ENCODE data around the gene IRAK2.
"Not testable (repeated sequence)": the region's sequence is repeated elsewhere in the genome, so short reads cannot be mapped to it uniquely, and the experiment has no call there.

The IRAK2 gene, protein sequence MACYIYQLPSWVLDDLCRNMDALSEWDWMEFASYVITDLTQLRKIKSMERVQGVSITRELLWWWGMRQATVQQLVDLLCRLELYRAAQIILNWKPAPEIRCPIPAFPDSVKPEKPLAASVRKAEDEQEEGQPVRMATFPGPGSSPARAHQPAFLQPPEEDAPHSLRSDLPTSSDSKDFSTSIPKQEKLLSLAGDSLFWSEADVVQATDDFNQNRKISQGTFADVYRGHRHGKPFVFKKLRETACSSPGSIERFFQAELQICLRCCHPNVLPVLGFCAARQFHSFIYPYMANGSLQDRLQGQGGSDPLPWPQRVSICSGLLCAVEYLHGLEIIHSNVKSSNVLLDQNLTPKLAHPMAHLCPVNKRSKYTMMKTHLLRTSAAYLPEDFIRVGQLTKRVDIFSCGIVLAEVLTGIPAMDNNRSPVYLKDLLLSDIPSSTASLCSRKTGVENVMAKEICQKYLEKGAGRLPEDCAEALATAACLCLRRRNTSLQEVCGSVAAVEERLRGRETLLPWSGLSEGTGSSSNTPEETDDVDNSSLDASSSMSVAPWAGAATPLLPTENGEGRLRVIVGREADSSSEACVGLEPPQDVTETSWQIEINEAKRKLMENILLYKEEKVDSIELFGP

GRCh38 chr3:10164546-10165393 lies at the start of gene IRAK2:
IRAK2 (plus strand) TSS chr3:10164919; CDS start chr3:10164955, 36 bp downstream.
- DNase-seq: peak; percentile 7

DNA sequence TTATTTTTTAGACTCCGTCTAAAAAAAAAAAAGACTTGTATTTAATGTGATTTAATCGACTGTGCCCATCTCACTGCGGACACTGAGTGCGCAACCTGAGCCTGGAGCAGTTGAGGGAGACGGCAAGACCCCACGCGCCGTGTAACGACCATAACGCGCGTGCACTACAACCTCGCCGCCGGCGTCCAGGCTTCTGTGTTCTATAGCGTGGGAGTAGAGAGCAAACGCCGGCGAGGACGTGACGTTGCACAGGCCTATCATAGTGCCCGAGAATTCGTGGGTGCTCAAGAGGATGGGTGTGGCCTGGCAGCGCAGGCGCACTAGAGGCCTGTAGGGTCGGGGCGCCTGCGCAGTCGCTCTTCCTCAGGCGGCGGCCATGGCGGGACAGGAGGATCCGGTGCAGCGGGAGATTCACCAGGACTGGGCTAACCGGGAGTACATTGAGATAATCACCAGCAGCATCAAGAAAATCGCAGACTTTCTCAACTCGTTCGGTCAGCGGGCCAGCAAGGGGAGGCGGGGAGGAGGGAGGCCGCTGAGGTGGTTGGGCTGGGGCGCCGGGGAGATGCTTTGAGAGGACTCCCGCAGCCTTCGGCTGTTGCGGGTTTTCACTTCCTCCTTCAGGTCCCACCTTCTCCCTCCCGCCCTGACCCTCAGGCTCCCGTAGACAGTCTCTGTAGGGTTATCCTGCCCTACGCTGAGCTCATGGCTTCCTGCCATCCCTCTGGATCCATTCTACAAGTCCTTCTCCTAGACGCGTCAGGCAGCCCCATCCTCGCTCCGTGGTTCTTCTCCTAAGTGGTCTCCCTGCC lies 49.2 kb upstream of the IRAK2 start, which contains the start of gene BRK1:
Gene BRK1, plus strand, starts transcription at position 350 of the 812 bp plus-strand sequence. Its CDS starts 27 bp downstream, at position 377.
- DNase-seq: peak; percentile 92

DNA sequence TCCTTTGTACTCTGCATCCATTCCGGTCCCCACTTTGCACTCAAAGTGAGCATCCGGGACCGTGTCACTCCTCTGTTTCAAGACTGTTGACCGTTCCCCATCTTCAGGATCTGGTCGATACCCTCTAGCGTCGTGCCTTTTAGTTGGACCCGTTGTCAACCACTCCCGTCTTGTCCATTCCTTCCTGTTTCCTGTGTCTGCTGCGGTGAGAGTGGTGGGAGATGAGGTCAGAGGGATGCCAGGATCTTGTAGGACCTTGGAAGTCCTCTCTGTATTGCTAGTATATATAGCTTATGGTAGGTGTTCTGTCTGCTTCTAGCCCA lies 48.6 kb upstream of the IRAK2 start:
- DNase-seq: peak; percentile 20

- no peak for DNase-seq
Observed at GRCh38 chr3:10116928-10117327, 47.8 kb upstream of the IRAK2 start.

DNA sequence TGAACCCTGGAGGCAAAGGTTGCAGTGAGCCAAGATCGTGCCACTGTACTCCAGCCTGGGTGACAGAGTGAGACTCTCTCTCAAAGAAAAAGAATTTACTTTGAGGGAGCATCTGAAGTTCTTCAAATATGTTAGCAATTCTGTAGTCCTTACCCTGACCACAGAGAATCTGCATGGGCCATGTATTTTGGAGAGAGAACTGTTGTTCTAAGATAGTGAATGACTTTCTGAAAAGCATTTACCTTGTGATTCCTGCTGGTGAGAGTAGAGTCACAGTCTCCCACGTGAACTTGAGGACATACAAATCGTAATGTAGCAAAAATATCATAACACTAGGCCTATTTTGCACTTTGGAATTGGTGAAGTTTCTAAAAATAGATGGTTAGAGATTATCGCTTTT lies 45.3 kb upstream of the IRAK2 start:
- DNase-seq: no peak

GRCh38 chr3:10121064-10121463 lies 43.7 kb upstream of the IRAK2 start:
- DNase-seq: no peak

- no peak for DNase-seq
Observed at GRCh38 chr3:10122724-10123123, 42.0 kb upstream of the IRAK2 start.

DNA sequence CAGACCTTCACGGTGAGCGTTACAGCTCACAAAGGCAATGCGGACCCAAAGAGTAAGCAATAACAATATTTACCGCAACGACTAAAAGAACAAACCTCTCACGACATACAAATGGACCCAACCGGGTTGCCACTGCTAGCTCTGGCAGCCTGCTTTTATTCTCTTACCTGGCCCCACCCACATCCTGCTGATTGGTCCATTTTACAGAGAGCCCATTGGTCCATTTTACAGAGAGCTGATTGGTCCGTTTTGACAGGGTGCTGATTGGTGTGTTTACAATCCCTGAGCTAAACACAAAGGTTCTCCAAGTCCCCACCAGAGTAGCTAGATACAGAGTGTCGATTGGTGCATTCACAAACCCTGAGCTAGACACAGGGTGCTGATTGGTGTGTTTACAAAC lies 28.8 kb upstream of the IRAK2 start:
- not testable (repeated sequence) for DNase-seq

DNA sequence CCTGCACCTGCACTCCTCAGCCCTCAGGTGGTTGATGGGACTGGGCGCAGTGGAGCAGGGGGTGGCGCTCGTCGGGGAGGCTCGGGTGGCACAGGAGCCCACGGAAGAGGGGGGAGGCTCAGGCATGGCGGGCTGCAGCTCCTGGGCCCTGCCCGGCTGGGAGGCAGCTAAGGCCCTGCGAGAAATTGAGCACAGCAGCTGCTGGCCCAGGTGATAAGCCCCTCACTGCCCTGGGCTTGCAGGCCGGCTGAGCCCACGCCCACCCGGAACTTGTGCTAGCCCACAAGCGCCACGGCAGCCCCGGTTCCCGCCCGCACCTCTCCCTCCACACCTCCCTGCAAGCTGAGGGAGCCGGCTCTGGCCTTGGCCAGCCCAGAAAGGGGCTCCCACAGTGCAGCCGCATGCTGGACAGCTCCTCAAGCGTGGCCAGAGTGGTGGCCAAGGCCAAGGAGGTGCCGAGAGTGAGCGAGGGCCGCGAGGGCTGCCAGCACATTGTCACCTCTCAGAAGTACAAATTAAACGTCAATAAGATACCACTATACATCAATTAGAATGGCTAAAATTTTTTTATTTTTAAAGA lies 28.2 kb upstream of the IRAK2 start:
- no peak for DNase-seq

DNA sequence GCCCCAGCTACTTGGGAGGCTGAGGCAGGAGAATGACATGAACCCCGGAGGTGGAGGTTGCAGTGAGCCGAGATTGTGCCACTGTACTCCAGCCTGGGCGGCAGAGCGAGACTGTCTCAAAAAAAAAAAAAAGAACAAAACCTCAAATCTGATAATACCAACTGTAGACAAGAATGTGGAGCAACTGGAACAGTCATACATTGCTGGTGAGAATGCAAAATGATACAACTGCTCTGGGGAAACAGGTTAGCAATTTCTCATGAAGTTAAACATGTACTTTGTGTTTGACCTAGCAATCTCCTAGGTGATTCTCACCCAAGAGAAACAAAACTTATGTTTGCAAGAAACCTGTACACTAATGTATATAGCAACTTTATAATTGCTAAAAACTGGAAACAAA lies 27.5 kb upstream of the IRAK2 start:
- DNase-seq: no peak

DNA sequence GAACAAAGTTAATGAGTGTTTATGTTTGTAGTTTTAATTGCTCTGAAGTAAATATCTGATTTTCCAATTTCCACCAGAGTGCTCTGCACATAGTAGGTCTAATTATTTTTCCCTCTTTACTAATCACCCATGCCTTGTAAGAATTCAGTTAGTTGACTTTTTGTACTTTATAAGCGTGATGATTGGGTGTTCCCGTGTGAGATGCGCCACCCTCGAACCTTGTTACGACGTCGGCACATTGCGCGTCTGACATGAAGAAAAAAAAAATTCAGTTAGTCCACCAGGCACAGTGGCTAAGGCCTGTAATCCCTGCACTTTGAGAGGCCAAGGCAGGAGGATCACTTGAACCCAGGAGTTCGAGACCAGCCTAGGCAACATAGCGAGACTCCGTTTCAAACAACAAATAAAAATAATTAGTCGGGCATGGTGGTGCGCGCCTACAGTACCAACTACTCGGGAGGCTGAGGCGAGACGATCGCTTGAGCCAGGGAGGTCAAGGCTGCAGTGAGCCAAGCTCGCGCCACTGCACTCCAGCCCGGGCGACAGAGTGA lies 23.6 kb upstream of the IRAK2 start:
- no peak for DNase-seq

DNA sequence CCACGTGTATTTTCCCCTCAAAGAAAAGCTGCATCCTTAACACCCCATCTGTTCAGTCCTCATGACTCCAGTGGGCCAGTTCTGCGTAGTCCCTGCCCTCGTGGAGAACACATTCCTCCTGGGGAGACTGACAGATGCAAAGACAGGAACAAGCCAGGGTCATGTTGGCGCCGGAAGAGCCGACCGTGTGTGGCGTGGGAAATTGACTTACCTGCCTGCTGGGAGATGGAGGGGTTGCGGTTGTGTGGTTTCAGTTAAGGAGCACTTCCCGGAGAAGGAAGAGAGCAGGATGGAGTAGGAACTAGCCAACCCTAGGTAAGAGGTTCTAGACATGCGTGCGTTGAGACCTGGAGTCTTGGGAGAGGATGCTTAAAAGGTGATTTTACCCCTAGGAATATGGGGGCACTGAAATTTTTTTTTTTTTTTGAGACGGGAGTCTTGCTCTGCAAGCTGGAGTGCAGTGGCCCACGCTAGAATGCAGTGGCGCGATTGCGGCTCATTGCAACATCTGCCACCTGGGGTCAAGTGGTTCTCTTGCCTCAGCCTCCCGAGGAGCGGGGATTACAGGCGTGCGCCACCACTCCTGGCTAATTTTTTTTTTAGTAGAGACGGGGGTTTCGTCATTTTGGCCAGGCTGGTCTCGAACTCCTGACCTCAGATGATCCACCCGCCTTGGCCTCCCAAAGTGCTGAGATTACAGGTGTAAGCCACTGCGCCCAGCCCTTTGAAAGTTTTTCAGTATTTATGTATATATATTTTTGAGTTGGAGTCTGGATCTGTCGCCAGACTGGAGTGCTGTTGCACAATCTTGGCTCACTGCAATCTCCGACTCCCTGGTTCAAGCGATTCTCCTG lies 21.8 kb upstream of the IRAK2 start:
- no peak for DNase-seq

DNA sequence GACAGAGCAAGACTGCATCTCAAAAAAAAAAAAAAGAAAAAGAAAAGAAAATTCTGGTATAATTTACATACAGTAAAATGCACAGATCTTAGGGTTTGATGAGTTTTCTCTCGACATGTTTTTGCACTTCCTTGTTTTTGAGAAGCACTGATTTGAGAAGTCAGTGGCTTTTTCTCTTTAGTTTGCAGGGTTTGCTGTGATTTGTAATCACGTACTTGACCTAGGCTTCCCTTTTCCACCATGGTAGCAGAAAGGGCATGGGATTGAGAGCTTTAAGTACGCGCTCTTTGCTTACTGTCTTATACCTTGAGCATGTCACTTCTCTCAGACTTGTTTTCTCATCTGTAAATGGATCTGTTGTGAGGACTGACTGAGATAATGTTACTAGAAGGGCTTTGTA lies 19.0 kb upstream of the IRAK2 start:
- DNase-seq: no peak

DNA sequence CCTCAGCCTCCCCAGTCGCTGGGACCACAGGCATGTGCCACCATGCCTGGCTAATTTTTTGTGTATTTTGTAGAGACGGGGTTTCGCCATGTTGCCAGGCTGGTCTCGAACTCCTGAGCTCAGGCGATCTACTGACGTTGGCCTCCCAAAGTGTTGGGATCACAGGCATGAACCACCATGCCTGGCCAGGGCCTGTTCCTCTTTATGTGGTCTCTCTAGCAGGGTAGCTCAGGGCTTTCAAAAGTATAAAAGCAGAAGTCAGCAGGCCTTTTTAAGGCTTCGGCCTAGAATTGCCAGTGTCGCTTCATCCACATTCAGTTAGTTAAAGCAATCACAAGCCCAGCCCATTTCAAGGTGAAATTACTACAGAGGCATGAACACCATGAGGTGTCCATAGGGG lies 15.5 kb upstream of the IRAK2 start:
- no peak for DNase-seq

DNA sequence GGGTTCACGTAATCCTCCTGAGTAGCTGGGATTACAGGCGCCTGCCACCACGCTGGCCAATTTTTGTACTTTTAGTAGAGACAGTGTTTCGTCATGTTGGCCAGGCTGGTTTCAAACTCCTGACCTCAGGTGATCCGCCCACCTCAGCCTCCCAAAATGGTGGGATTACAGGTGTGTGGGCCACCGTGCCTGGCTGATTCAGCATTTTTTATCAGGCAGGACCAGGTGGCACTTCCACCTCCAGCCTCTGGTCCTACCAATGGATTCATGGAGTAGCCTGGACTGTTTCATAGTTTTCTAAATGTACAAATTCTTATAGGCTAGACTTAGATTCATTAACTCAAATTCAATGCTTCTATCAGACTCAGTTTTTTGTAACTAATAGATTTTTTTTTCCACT lies 13.7 kb upstream of the IRAK2 start:
- DNase-seq: no peak

DNA sequence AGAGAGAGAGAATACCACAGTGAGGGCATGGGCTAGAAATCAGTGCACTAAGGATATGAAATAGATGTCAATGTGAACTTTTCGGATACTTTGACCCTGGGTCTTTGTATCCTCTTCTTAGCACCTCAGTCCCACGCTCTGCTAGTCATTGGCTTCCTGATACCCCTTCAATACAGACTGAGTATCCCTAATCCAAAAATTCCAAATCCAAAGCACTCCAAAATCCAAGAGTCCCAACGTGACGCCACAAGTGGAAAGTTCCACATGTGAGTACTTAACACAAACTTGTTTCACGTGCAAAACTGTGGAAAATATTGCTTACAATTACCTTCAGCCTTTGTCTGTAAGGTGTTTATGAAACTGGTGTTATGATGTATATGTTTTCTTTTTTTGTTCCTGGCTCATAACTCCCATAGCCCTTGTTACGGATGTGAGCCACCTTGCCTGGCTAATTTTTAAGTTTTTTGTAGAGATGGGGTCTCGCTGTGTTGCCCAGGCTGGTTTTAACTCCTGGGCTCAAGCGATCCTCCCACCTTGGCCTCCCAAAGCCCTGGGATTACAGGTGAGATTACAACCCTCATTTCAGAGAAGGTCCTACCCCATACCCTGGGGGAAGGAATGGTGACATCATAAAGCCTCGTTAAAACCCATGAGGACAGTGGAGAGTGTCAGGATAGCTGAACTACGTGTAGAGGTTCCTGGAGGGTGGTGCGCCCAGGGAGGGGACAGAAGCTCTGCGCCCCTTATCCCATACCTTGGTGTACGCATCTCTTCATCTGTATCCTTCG lies 10.2 kb upstream of the IRAK2 start:
- no peak for DNase-seq

DNA sequence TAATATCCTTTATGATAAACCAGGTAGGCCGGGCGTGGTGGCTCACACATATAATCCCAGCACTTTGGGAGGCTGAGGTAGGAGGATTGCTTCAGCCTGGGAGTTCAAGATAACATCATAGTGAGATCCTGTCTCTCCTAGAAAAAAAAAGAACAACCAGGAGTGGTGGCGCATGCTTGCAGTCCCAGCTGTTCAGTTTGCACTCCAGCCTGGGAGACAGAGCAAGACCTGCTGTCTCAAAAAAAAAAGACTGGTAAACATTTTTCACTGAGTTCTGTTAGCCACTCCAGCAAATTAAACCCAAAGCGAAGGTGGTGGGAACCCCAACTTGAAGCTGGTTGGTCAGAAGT lies 9.6 kb upstream of the IRAK2 start:
- DNase-seq: no peak

GRCh38 chr3:10155658-10156057 lies 9.1 kb upstream of the IRAK2 start:
- DNase-seq: no peak

DNA sequence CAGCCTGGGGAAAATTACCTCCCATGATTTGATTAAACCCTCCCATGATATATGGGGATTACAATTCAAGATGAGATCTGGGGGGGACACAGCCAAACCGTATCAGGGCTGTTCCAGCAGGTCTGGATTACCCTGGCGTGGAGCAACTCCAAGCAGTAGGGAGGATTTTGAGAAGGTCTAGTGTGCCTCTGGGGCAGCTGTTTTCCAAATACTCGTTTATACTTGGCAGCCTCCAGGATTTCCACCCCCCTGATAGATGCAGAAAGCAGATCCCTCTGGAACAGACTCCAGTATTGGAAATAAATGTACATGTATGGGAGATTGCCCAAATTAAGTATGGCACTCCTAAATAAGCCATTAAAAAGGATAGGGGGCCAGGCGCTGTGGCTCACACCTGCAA lies 7.7 kb upstream of the IRAK2 start:
- no peak for DNase-seq

- not testable (repeated sequence) for DNase-seq
Observed at GRCh38 chr3:10158555-10158954, 6.2 kb upstream of the IRAK2 start.

All from NCI-H1092 treated with DMSO at 0.1 percent for 48 hours (cell line).